ENCODE results near the gene RAB31.
"Not testable (repeated sequence)": the region's sequence is repeated elsewhere in the genome, so short reads cannot be mapped to it uniquely, and the experiment has no call there.

RAB31 gene

DNA sequence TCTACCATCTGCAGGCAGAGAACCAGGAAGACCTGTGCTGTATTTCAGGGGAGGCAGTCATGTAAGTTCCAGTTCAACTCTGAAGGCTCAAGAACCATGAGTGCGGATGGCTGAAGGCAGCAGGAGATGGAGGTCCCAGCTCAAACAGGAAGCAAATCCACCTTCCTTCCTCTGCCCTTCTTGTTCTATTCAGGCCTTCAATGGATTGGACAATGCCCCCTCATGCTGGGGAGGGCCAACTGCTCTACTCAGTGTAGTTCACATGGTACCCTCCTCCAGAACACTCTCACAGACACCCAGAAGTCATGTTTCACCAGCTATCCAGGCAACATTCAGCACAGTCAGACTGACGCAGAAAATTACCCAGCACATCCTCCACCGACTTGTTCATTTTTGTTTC is 39.1 kb upstream of the RAB31 start:
- Histone ChIP-seq H3K27ac (ENCODE audit: low read depth, low read length, poor library complexity, severe bottlenecking) (no peak overlapping the region), H3F3A (ENCODE audit: insufficient read depth, low read length) (no peaks in the 10 kb centered on the region), H3K36me3 (ENCODE audit: insufficient read depth, low read length) (no peaks in the 10 kb centered on the region), H3K4me1 (ENCODE audit: insufficient read depth, low read length, severe bottlenecking) (no peaks in the 10 kb centered on the region), H3K9me2 (ENCODE audit: low read depth, low read length) (no peaks in the 10 kb centered on the region), H3K9me3 (ENCODE audit: low read length) (no peaks in the 10 kb centered on the region), H4K20me1 (ENCODE audit: insufficient read depth, low read length) (no peaks in the 10 kb centered on the region), H3K4me2 (ENCODE audit: low read length) (no peak overlapping the region), H3K9ac (ENCODE audit: low read length) (no peak overlapping the region), H2AFZ (ENCODE audit: low read length) (no peak overlapping the region), H3K4me3 (ENCODE audit: low read depth, low read length, poor library complexity, severe bottlenecking) (no peak overlapping the region), H3K79me2 (ENCODE audit: insufficient read depth, low read length) (no peaks in the 10 kb centered on the region), H3K27me3 (ENCODE audit: insufficient read depth, low read length) (no peaks in the 10 kb centered on the region)
- TF ChIP-seq, protein P1, sequence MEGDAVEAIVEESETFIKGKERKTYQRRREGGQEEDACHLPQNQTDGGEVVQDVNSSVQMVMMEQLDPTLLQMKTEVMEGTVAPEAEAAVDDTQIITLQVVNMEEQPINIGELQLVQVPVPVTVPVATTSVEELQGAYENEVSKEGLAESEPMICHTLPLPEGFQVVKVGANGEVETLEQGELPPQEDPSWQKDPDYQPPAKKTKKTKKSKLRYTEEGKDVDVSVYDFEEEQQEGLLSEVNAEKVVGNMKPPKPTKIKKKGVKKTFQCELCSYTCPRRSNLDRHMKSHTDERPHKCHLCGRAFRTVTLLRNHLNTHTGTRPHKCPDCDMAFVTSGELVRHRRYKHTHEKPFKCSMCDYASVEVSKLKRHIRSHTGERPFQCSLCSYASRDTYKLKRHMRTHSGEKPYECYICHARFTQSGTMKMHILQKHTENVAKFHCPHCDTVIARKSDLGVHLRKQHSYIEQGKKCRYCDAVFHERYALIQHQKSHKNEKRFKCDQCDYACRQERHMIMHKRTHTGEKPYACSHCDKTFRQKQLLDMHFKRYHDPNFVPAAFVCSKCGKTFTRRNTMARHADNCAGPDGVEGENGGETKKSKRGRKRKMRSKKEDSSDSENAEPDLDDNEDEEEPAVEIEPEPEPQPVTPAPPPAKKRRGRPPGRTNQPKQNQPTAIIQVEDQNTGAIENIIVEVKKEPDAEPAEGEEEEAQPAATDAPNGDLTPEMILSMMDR (IDR thresholded peaks at IDR 0.05; ENCODE audit: low read length): no peak
- TF ChIP-seq EZH2 (IDR thresholded peaks at IDR 0.05; ENCODE audit: borderline replicate concordance, low read length): no peak

DNA sequence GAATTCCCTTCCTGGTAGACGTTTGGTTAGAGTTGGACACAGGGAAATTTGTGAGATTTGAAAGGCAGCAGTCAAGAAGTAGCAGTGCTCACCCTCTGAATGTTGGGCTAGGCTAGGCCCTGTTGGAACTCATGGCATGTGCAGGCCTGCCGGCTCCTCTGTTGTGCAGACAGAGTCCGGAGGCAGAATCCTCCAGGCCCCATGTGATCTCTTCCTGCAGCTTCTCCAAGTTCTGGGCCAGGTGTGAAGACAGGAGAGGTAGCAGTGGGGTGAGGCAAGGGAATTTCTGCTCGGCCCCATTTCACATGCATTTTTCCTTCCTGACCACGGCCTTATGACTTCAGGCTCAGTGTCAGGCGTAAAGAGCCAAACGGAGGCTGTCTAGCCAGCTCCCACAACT is 36.9 kb upstream of the RAB31 start:
- TF ChIP-seq, protein P1 (IDR thresholded peaks at IDR 0.05; ENCODE audit: low read length): no peak
- TF ChIP-seq EZH2 (IDR thresholded peaks at IDR 0.05; ENCODE audit: borderline replicate concordance, low read length): no peak
- Histone ChIP-seq H3K9ac (ENCODE audit: low read length) (no peak overlapping the region), H3K9me3 (ENCODE audit: low read length) (no peaks in the 10 kb centered on the region), H3K9me2 (ENCODE audit: low read depth, low read length) (no peaks in the 10 kb centered on the region), H3K4me1 (ENCODE audit: insufficient read depth, low read length, severe bottlenecking) (no peaks in the 10 kb centered on the region), H3F3A (ENCODE audit: insufficient read depth, low read length) (no peaks in the 10 kb centered on the region), H3K36me3 (ENCODE audit: insufficient read depth, low read length) (no peaks in the 10 kb centered on the region), H3K27me3 (ENCODE audit: insufficient read depth, low read length) (no peaks in the 10 kb centered on the region; the same call in 1 of the 2 replicates), H2AFZ (ENCODE audit: low read length) (no peak overlapping the region), H4K20me1 (ENCODE audit: insufficient read depth, low read length) (no peaks in the 10 kb centered on the region), H3K4me3 (ENCODE audit: low read depth, low read length, poor library complexity, severe bottlenecking) (no peak overlapping the region), H3K27ac (ENCODE audit: low read depth, low read length, poor library complexity, severe bottlenecking) (no peak overlapping the region), H3K79me2 (ENCODE audit: insufficient read depth, low read length) (no peaks in the 10 kb centered on the region), H3K4me2 (ENCODE audit: low read length) (no peak overlapping the region)

DNA sequence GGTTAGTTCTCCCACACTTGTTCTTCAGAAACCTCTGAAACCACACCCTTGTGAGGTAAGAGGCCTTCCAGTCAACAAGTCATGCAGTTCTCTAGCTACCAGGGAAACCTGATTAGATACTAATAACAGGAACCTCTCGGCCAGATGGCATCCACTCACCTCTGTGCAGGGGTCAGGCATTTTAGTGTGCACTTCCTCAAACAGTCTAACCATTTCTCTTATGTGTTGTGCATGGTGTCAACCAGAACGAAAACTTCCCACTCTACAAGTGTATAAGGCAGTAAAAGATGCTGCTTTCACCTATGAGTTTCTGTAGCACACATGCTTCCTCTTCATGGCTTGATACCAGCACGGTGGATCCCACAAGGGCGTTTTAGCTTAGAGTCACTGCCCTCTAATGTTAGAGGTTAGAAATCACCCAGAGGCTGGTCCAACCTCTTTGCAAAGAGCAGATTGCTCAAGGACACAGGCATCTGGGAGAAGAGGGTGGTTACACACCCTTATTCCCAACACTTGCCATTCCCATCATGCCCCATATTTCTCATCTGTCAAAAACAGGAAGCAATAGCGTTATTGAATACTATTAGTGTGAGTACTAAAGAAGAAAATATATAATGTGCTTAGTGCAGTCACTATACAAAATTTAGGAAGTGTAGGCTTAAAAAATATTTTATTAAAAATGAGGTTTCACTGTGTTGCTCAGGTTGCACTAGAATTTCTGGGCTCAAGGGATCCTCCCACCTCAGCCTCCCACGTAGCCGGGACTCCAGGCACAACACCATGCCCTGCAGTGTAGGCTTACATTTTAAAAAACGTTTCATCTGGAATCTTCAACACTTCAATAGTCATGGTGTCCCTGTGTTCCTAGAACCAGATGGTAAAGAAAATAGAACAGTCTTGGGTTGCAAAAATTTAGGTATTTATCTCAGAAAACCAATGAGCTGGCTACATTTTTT is 34.5 kb upstream of the RAB31 start:
- H3K9ac ChIP-seq (ENCODE audit: low read length): no peak overlapping the region
- no peaks in the 10 kb centered on the region for H3K36me3 ChIP-seq (ENCODE audit: insufficient read depth, low read length)
- H2AFZ ChIP-seq (ENCODE audit: low read length): no peak overlapping the region
- no peaks in the 10 kb centered on the region for H3K79me2 ChIP-seq (ENCODE audit: insufficient read depth, low read length)
- no peak for TF ChIP-seq EZH2 (IDR thresholded peaks at IDR 0.05; ENCODE audit: borderline replicate concordance, low read length)
- TF ChIP-seq, protein P1 (IDR thresholded peaks at IDR 0.05; ENCODE audit: low read length): peak; percentile 58; the same call in 1 of the 2 replicates
- H3K27ac ChIP-seq (ENCODE audit: low read depth, low read length, poor library complexity, severe bottlenecking): no peak overlapping the region
- H3K4me1 ChIP-seq (ENCODE audit: insufficient read depth, low read length, severe bottlenecking): no peaks in the 10 kb centered on the region
- H4K20me1 ChIP-seq (ENCODE audit: insufficient read depth, low read length): no peaks in the 10 kb centered on the region
- no peaks in the 10 kb centered on the region; the same call in 1 of the 2 replicates for H3K27me3 ChIP-seq (ENCODE audit: insufficient read depth, low read length)
- no peaks in the 10 kb centered on the region for H3F3A ChIP-seq (ENCODE audit: insufficient read depth, low read length)
- no peak overlapping the region for H3K4me3 ChIP-seq (ENCODE audit: low read depth, low read length, poor library complexity, severe bottlenecking)
- H3K4me2 ChIP-seq (ENCODE audit: low read length): peak overlapping the region; percentile 28; the same call in 1 of the 2 replicates
- H3K9me2 ChIP-seq (ENCODE audit: low read depth, low read length): no peaks in the 10 kb centered on the region
- H3K9me3 ChIP-seq (ENCODE audit: low read length): no peaks in the 10 kb centered on the region

DNA sequence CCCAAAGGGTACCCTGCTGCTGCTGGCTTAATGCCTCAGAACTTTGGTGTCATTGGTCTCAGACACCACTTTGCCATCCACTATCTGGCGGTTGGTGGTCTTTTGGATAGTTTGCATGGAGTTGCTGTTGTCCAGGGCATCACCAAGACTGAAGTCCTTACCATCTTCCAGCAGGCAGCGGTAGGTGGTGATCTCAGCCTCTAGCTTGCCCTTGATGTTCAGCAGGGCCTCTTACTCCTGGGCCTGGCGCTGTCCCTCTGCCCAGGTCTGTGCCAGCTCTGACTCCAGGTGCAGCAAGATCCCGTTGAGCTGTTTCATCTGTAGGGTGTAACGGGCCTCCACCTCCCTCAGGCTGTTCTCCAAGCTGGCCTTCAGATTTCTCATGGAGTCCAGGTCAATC is 29.9 kb upstream of the RAB31 start:
- not testable (repeated sequence) for H3K9me2 ChIP-seq (ENCODE audit: low read depth, low read length); H3K4me2 ChIP-seq (ENCODE audit: low read length); H3K9ac ChIP-seq (ENCODE audit: low read length); H3K79me2 ChIP-seq (ENCODE audit: insufficient read depth, low read length); H3K4me1 ChIP-seq (ENCODE audit: insufficient read depth, low read length, severe bottlenecking); H3F3A ChIP-seq (ENCODE audit: insufficient read depth, low read length); H3K4me3 ChIP-seq (ENCODE audit: low read depth, low read length, poor library complexity, severe bottlenecking); H3K9me3 ChIP-seq (ENCODE audit: low read length); H3K27me3 ChIP-seq (ENCODE audit: insufficient read depth, low read length); H3K27ac ChIP-seq (ENCODE audit: low read depth, low read length, poor library complexity, severe bottlenecking); H3K36me3 ChIP-seq (ENCODE audit: insufficient read depth, low read length); H2AFZ ChIP-seq (ENCODE audit: low read length); H4K20me1 ChIP-seq (ENCODE audit: insufficient read depth, low read length)
